Measurements from ENCODE around the gene SMPD3. TPM values are rescaled to one million over a fixed set of nuclear protein-coding genes. Genes with fewer than 3 reads are reported as not detected.

Gene SMPD3
- total and polyA plus RNA-seq, 4 donors = 1.7 to 13.9 (median 5.0) TPM

GRCh38 chr16:68472581-68472980 lies 24.3 kb upstream of the SMPD3 start:
- TF ChIP-seq, protein P1, sequence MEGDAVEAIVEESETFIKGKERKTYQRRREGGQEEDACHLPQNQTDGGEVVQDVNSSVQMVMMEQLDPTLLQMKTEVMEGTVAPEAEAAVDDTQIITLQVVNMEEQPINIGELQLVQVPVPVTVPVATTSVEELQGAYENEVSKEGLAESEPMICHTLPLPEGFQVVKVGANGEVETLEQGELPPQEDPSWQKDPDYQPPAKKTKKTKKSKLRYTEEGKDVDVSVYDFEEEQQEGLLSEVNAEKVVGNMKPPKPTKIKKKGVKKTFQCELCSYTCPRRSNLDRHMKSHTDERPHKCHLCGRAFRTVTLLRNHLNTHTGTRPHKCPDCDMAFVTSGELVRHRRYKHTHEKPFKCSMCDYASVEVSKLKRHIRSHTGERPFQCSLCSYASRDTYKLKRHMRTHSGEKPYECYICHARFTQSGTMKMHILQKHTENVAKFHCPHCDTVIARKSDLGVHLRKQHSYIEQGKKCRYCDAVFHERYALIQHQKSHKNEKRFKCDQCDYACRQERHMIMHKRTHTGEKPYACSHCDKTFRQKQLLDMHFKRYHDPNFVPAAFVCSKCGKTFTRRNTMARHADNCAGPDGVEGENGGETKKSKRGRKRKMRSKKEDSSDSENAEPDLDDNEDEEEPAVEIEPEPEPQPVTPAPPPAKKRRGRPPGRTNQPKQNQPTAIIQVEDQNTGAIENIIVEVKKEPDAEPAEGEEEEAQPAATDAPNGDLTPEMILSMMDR (IDR thresholded peaks at IDR 0.05; ENCODE audit: control extremely low read depth, extremely low read depth) = no peak
- Histone ChIP-seq H3K27ac (ENCODE audit: low read depth in 1 of 2, low read length in 1 of 2) (no peak overlapping the region), H3K4me3 (no peak overlapping the region), H3K9me3 (ENCODE audit: control insufficient read depth in 4 of 4, insufficient read depth in 3 of 4, low read length in 3 of 4) (no peaks in the 10 kb centered on the region), H3K27me3 (ENCODE audit: control insufficient read depth in 3 of 3, insufficient read depth in 3 of 3, low read length in 2 of 3) (no peaks in the 10 kb centered on the region), H3K36me3 (ENCODE audit: control insufficient read depth in 4 of 4, insufficient read depth in 4 of 4, low read length in 4 of 4) (no peaks in the 10 kb centered on the region), H3K9ac (ENCODE audit: insufficient read depth in 1 of 2, low read length in 2 of 2) (no peak overlapping the region), H3K4me1 (ENCODE audit: control insufficient read depth in 5 of 5, insufficient read depth in 5 of 5, low read length in 5 of 5) (peaks cover 0 to 40% (median 7%) of the 10 kb centered on the region in 5 donors)
- 88 to 93% methylated on average over 5 of the region's 5 CpGs for WGBS, 2 donors
- DNase-seq (no peak), ATAC-seq (ENCODE audit: insufficient read depth, low FRiP score) (no peak)

GRCh38 chr16:68470461-68471150 lies 22.3 kb upstream of the SMPD3 start:
- no peak overlapping the region for H3K4me3 ChIP-seq
- no peak overlapping the region for H3K9ac ChIP-seq (ENCODE audit: insufficient read depth in 1 of 2, low read length in 2 of 2)
- H3K4me1 ChIP-seq (ENCODE audit: control insufficient read depth in 5 of 5, insufficient read depth in 5 of 5, low read length in 5 of 5) = peaks cover 0 to 41% (median 7%) of the 10 kb centered on the region in 5 donors
- peak overlapping the region in 1 of 2 donors; percentile 82 for H3K27ac ChIP-seq (ENCODE audit: low read depth in 1 of 2, low read length in 1 of 2)
- peaks cover 0 to 3% (median 0%) of the 10 kb centered on the region in 3 donors for H3K27me3 ChIP-seq (ENCODE audit: control insufficient read depth in 3 of 3, insufficient read depth in 3 of 3, low read length in 2 of 3)
- DNase-seq (peak in 2 of 3 donors; percentile 32 to 46), ATAC-seq (ENCODE audit: insufficient read depth, low FRiP score) (peak; percentile 31)
- H3K9me3 ChIP-seq (ENCODE audit: control insufficient read depth in 4 of 4, insufficient read depth in 3 of 4, low read length in 3 of 4) = no peaks in the 10 kb centered on the region
- TF ChIP-seq, protein P1 (IDR thresholded peaks at IDR 0.05; ENCODE audit: control extremely low read depth, extremely low read depth) = no peak
- WGBS, 2 donors = 19 to 27% methylated on average over 11 of the region's 11 CpGs
- no peaks in the 10 kb centered on the region for H3K36me3 ChIP-seq (ENCODE audit: control insufficient read depth in 4 of 4, insufficient read depth in 4 of 4, low read length in 4 of 4)

- Histone ChIP-seq H3K9me3 (ENCODE audit: control insufficient read depth in 4 of 4, insufficient read depth in 3 of 4, low read length in 3 of 4) (no peaks in the 10 kb centered on the region), H3K36me3 (ENCODE audit: control insufficient read depth in 4 of 4, insufficient read depth in 4 of 4, low read length in 4 of 4) (no peaks in the 10 kb centered on the region), H3K4me1 (ENCODE audit: control insufficient read depth in 5 of 5, insufficient read depth in 5 of 5, low read length in 5 of 5) (peaks cover 0 to 38% (median 7%) of the 10 kb centered on the region in 5 donors), H3K4me3 (no peak overlapping the region), H3K27ac (ENCODE audit: low read depth in 1 of 2, low read length in 1 of 2) (peak overlapping the region in 1 of 2 donors; percentile 82), H3K27me3 (ENCODE audit: control insufficient read depth in 3 of 3, insufficient read depth in 3 of 3, low read length in 2 of 3) (peaks cover 0 to 3% (median 0%) of the 10 kb centered on the region in 3 donors), H3K9ac (ENCODE audit: insufficient read depth in 1 of 2, low read length in 2 of 2) (peak overlapping the region in 1 of 2 donors; percentile 8)
- DNase-seq (peak in 2 of 3 donors; percentile 21 to 47), ATAC-seq (ENCODE audit: insufficient read depth, low FRiP score) (peak; percentile 31)
- TF ChIP-seq, protein P1 (IDR thresholded peaks at IDR 0.05; ENCODE audit: control extremely low read depth, extremely low read depth) = no peak
- WGBS, 2 donors = 1 to 4% methylated on average over 11 of the region's 11 CpGs
Observed at GRCh38 chr16:68469796-68470460, 21.6 kb upstream of the SMPD3 start.

Data from lung (tissue), 12 donors.